Calu3 (cell line): ENCODE results near the gene RETN. TPM values are rescaled to one million over a fixed set of nuclear protein-coding genes. Genes with fewer than 3 reads are reported as not detected.

Experiments used
- Bru-seq: library from RNA; stranded (reverse); fragments of 400-500 nt; gene quantifications from one replicate; lab custom pipeline; 2021; lab: Mats Ljungman, UMichigan
- BruChase-seq, 2 experiments: library from RNA; stranded (reverse); fragments of 400-500 nt; gene quantifications; one replicate each; lab custom pipeline; 2021; lab: Mats Ljungman, UMichigan
- BruUV-seq: library from RNA; stranded (reverse); fragments of 400-500 nt; replicated peaks from 2 replicates; lab custom pipeline; 2021; lab: Mats Ljungman, UMichigan
- CTCF ChIA-PET: fragments of 300-600 bp; sonication (Branson Sonifier 250); formaldehyde crosslinking; loops from one replicate; lab custom pipeline; 2022; ENCODE audit warnings: antibody characterized with exemption; lab: Charles Lee
- DNase-seq: peaks from one replicate; pipeline ENCODE4 v3.0.0; 2022
- H3K27ac Mint-ChIP-seq: one replicate; pipeline ENCODE4 v1.8.0; 2022; ENCODE audit warnings: mixed read lengths; ENCODE audit not compliant: unreplicated experiment
- H3K27me3 Mint-ChIP-seq: one replicate; pipeline ENCODE4 v1.8.0; 2022; ENCODE audit warnings: mixed read lengths; ENCODE audit not compliant: unreplicated experiment
- H3K36me3 Mint-ChIP-seq: one replicate; pipeline ENCODE4 v1.8.0; 2022; ENCODE audit warnings: mild to moderate bottlenecking, moderate library complexity, mixed read lengths; ENCODE audit not compliant: insufficient read depth, unreplicated experiment
- H3K4me1 Mint-ChIP-seq: one replicate; pipeline ENCODE4 v1.8.0; 2022; ENCODE audit warnings: mild to moderate bottlenecking, low read depth, mixed read lengths; ENCODE audit not compliant: unreplicated experiment
- H3K4me3 Mint-ChIP-seq: one replicate; pipeline ENCODE4 v1.8.0; 2022; ENCODE audit warnings: mild to moderate bottlenecking, low read depth, moderate library complexity, mixed read lengths; ENCODE audit not compliant: unreplicated experiment
- H3K9me3 Mint-ChIP-seq: one replicate; pipeline ENCODE4 v1.8.0; 2022; ENCODE audit warnings: low read depth, mixed read lengths; ENCODE audit not compliant: unreplicated experiment
- CTCF ChIP-seq: fragments of 200-600 bp; IDR thresholded peaks from one replicate; pipeline ENCODE4 v1.8.0; 2022; ENCODE audit warnings: antibody characterized with exemption; ENCODE audit not compliant: unreplicated experiment
- intact Hi-C: fragments of 100-400 bp; cut with micrococcal nuclease; formaldehyde crosslinking; loops from one replicate; pipeline ENCODE4 v1.10.0; 2022; ENCODE audit not compliant: unreplicated experiment
- long read RNA-seq: library from polyadenylated mRNA; stranded (forward); transcript quantifications from one replicate; pipeline ENCODE4 v2.0.0, GENCODE V29; 2022
- total RNA-seq: library from RNA; stranded (reverse); gene quantifications from 2 replicates; pipeline ENCODE4 v1.2.3, GENCODE V29; 2022

The RETN gene
- total RNA-seq (not detected in 2 replicates), Bru-seq, nascent RNA (not detected), BruChase-seq, experiment 1, labeled RNA remaining after a 6-hour chase (not detected), BruChase-seq, experiment 2, labeled RNA remaining after a 2-hour chase (not detected)
- long read RNA-seq: 0 reads

- no TSS peak for BruUV-seq
- H3K36me3 Mint-ChIP-seq: no peaks in the 10 kb centered on the region
- intact Hi-C loops: no loop called here
- CTCF ChIA-PET: interaction anchor here (0.6 kb wide), 1 partner anchor 239 kb away, joined by 3 read pairs; no protein-coding TSS in a partner anchor
- H3K27me3 Mint-ChIP-seq: peaks cover 37% of the 10 kb centered on the region
- no peak within 1 kb of the TSS for H3K27ac Mint-ChIP-seq
- no peak for TF ChIP-seq CTCF
- no peaks in the 10 kb centered on the region for H3K9me3 Mint-ChIP-seq
- peaks cover 8% of the 10 kb centered on the region for H3K4me1 Mint-ChIP-seq
- DNase-seq: no peak
- H3K4me3 Mint-ChIP-seq: no peak within 1 kb of the TSS
Measured at GRCh38 chr19:7668842-7669241, at the start of gene RETN. Gene RETN (plus strand): TSS chr19:7669049. CDS start chr19:7669327, 278 bp downstream.

- H3K27ac Mint-ChIP-seq: no peak overlapping the region
- BruUV-seq: TSS peak; percentile 36
- H3K27me3 Mint-ChIP-seq: no peaks in the 10 kb centered on the region
- peaks cover 50% of the 10 kb centered on the region for H3K36me3 Mint-ChIP-seq
- H3K4me1 Mint-ChIP-seq: peaks cover 13% of the 10 kb centered on the region
- no peak overlapping the region for H3K4me3 Mint-ChIP-seq
- TF ChIP-seq CTCF: no peak
- DNase-seq: no peak
- intact Hi-C loops: no loop called here
- CTCF ChIA-PET: interaction anchor here (0.6 to 2.1 kb wide), 3 partner anchors 10 to 61 kb away, joined by 3 to 8 read pairs (median 3); partner anchors contain the start of genes PET100 and TRAPPC5
- H3K9me3 Mint-ChIP-seq: no peaks in the 10 kb centered on the region
Measured at GRCh38 chr19:7619671-7620441, 49.0 kb upstream of the RETN start.

- no TSS peak for BruUV-seq
- no peak for TF ChIP-seq CTCF
- intact Hi-C loops: no loop called here
- Mint-ChIP-seq H3K36me3 (peaks cover 52% of the 10 kb centered on the region), H3K4me3 (no peak overlapping the region), H3K4me1 (peaks cover 13% of the 10 kb centered on the region), H3K27me3 (no peaks in the 10 kb centered on the region), H3K9me3 (no peaks in the 10 kb centered on the region), H3K27ac (no peak overlapping the region)
- DNase-seq: no peak
- CTCF ChIA-PET: no interaction called here
Measured at GRCh38 chr19:7620442-7621412, 48.1 kb upstream of the RETN start.
